Endodermal cell (in vitro differentiated cells): Measurements from ENCODE around the gene TIGD1. TPM values are rescaled to one million over a fixed set of nuclear protein-coding genes. Genes with fewer than 3 reads are reported as not detected.

ENCODE experiments used
- DNase-seq: peaks from one replicate; pipeline ENCODE4 v3.0.0-alpha.2; 2017
- H3K27ac ChIP-seq: 2 replicates; pipeline ENCODE4 v1.5.1; 2013; ENCODE audit warnings: mild to moderate bottlenecking, low read depth, low read length, moderate library complexity
- H3K27me3 ChIP-seq: 2 replicates; pipeline ENCODE4 v1.6.1; 2013; ENCODE audit warnings: mild to moderate bottlenecking, low read length, moderate library complexity; ENCODE audit not compliant: insufficient read depth, control insufficient read depth, poor library complexity, severe bottlenecking
- H3K36me3 ChIP-seq: 2 replicates; pipeline ENCODE4 v1.7.0; 2013; ENCODE audit warnings: mild to moderate bottlenecking, low read length, moderate library complexity; ENCODE audit not compliant: control insufficient read depth, insufficient read depth
- H3K4me1 ChIP-seq: one replicate; pipeline ENCODE4 v1.7.0; 2013; ENCODE audit warnings: low read length; ENCODE audit not compliant: control insufficient read depth, insufficient read depth
- H3K4me3 ChIP-seq: 2 replicates; pipeline ENCODE4 v1.5.1; 2013; ENCODE audit warnings: mild to moderate bottlenecking, low read length, moderate library complexity
- H3K9ac ChIP-seq: 2 replicates; pipeline ENCODE4 v1.6.1; 2013; ENCODE audit warnings: mild to moderate bottlenecking, low read length, moderate library complexity; ENCODE audit not compliant: poor library complexity, severe bottlenecking; ENCODE audit errors: extremely low read depth
- H3K9me3 ChIP-seq: 2 replicates; pipeline ENCODE4 v1.6.1; 2013; ENCODE audit warnings: mild to moderate bottlenecking, low read length, moderate library complexity; ENCODE audit not compliant: control insufficient read depth
- H3K27ac Mint-ChIP-seq: 2 replicates; pipeline ENCODE4 v1.8.0; 2020; ENCODE audit warnings: mixed read lengths
- H3K27me3 Mint-ChIP-seq: 2 replicates; pipeline ENCODE4 v1.8.0; 2021; ENCODE audit warnings: mild to moderate bottlenecking, mixed read lengths; ENCODE audit not compliant: insufficient read depth
- H3K36me3 Mint-ChIP-seq: 2 replicates; pipeline ENCODE4 v1.8.0; 2020; ENCODE audit warnings: low read depth, mixed read lengths
- H3K4me1 Mint-ChIP-seq: 2 replicates; pipeline ENCODE4 v1.8.0; 2020; ENCODE audit warnings: mixed read lengths
- H3K4me3 Mint-ChIP-seq: 2 replicates; pipeline ENCODE4 v1.8.0; 2020; ENCODE audit warnings: mild to moderate bottlenecking, moderate library complexity, mixed read lengths
- H3K9me3 Mint-ChIP-seq: 2 replicates; pipeline ENCODE4 v1.8.0; 2020; ENCODE audit warnings: mild to moderate bottlenecking, mixed read lengths
- CTCF ChIP-seq: fragments of 200-600 bp; sonication (generic); conservative IDR thresholded peaks from 2 replicates; pipeline ENCODE4 v1.5.0; 2021; ENCODE audit warnings: antibody characterized with exemption, mild to moderate bottlenecking
- WGBS, 2 experiments: methylation state at CpG; one replicate each; pipeline versions ENCODE4 v1.1.5 to v1.1.7; 2013; ENCODE audit warnings: missing lambda C conversion rate in 2 of 2, mixed read lengths in 1 of 2; ENCODE audit not compliant: insufficient coverage in 1 of 2, insufficient read length in 1 of 2; 5-methylcytosine and 5-hydroxymethylcytosine counted together
- total RNA-seq, 2 donors: library from RNA; stranded (reverse); fragmentation: NEBNext Ultra II Directional in 1 of 2; extraction: Animal tissue kit (Norgen Biotek cat#: 25700) in 1 of 2; gene quantifications; 2 replicates in 1 of 2; 3 replicates in 1 of 2; pipeline ENCODE4 v1.2.1, GENCODE V29; 2021

TIGD1 gene
- total RNA-seq, 2 donors from 2014 or later: 6.5 to 6.7 TPM

- DNase-seq: no peak
- H3K9me3 ChIP-seq: no peaks in the 10 kb centered on the region
- Mint-ChIP-seq H3K4me1 (no peaks in the 10 kb centered on the region), H3K27me3 (no peaks in the 10 kb centered on the region), H3K27ac (no peak overlapping the region), H3K9me3 (no peaks in the 10 kb centered on the region), H3K4me3 (no peak overlapping the region), H3K36me3 (peaks cover 61% of the 10 kb centered on the region)
- no peaks in the 10 kb centered on the region for H3K4me1 ChIP-seq
- H3K36me3 ChIP-seq: peaks cover 67% of the 10 kb centered on the region
- H3K9ac ChIP-seq: no peak overlapping the region
- H3K4me3 ChIP-seq: no peak overlapping the region
- no peak overlapping the region for H3K27ac ChIP-seq
- no peaks in the 10 kb centered on the region for H3K27me3 ChIP-seq
- 91 to 100% methylated on average over 1 to 2 of the region's 2 CpGs for WGBS, 2 experiments
- TF ChIP-seq CTCF: no peak
Observed at GRCh38 chr2:232578626-232579025, 28.3 kb upstream of the TIGD1 start.

GRCh38 chr2:232577841-232578240 is 27.5 kb upstream of the TIGD1 start:
- H3K4me3 Mint-ChIP-seq: no peak overlapping the region
- no peak for TF ChIP-seq CTCF
- H3K27ac ChIP-seq: no peak overlapping the region

GRCh38 chr2:232576995-232577394 is 26.6 kb upstream of the TIGD1 start:
- whole genome bisulfite sequencing, 2 experiments: 96% methylated on average over 2 of the region's 2 CpGs; no CpG with 5 or more reads in 1 of the 2 experiments

More at GRCh38 chr2:232577841-232578240, 27.5 kb upstream of the TIGD1 start:
- no peak overlapping the region for H3K27ac Mint-ChIP-seq
- DNase-seq: no peak
- Histone ChIP-seq H3K9ac (no peak overlapping the region), H3K9me3 (no peaks in the 10 kb centered on the region), H3K4me3 (no peak overlapping the region), H3K36me3 (peaks cover 73% of the 10 kb centered on the region), H3K27me3 (no peaks in the 10 kb centered on the region), H3K4me1 (no peaks in the 10 kb centered on the region)
- no peaks in the 10 kb centered on the region for H3K9me3 Mint-ChIP-seq
- H3K36me3 Mint-ChIP-seq: peaks cover 56% of the 10 kb centered on the region
- H3K4me1 Mint-ChIP-seq: no peaks in the 10 kb centered on the region
- WGBS, 2 experiments: 88% methylated on average over 2 of the region's 2 CpGs; no CpG with 5 or more reads in 1 of the 2 experiments
- H3K27me3 Mint-ChIP-seq: no peaks in the 10 kb centered on the region

More at GRCh38 chr2:232576995-232577394, 26.6 kb upstream of the TIGD1 start:
- Histone ChIP-seq H3K4me3 (no peak overlapping the region), H3K27me3 (no peaks in the 10 kb centered on the region), H3K9ac (no peak overlapping the region), H3K9me3 (no peaks in the 10 kb centered on the region), H3K27ac (no peak overlapping the region), H3K36me3 (peaks cover 73% of the 10 kb centered on the region), H3K4me1 (no peaks in the 10 kb centered on the region)
- Mint-ChIP-seq H3K9me3 (no peaks in the 10 kb centered on the region), H3K27ac (no peak overlapping the region), H3K4me1 (no peaks in the 10 kb centered on the region), H3K36me3 (peaks cover 54% of the 10 kb centered on the region), H3K4me3 (no peak overlapping the region), H3K27me3 (no peaks in the 10 kb centered on the region)
- DNase-seq: no peak
- TF ChIP-seq CTCF: no peak
